HG03354 (cell line): ENCODE results near the gene BCL2L2.

Experiments used
- ATAC-seq: cut with Tn5 transposase; IDR thresholded peaks from one replicate; pipeline ENCODE4 v1.9.1; 2021; ENCODE audit warnings: mild to moderate bottlenecking; ENCODE audit not compliant: unreplicated experiment, poor library complexity, severe bottlenecking

The BCL2L2 gene

DNA sequence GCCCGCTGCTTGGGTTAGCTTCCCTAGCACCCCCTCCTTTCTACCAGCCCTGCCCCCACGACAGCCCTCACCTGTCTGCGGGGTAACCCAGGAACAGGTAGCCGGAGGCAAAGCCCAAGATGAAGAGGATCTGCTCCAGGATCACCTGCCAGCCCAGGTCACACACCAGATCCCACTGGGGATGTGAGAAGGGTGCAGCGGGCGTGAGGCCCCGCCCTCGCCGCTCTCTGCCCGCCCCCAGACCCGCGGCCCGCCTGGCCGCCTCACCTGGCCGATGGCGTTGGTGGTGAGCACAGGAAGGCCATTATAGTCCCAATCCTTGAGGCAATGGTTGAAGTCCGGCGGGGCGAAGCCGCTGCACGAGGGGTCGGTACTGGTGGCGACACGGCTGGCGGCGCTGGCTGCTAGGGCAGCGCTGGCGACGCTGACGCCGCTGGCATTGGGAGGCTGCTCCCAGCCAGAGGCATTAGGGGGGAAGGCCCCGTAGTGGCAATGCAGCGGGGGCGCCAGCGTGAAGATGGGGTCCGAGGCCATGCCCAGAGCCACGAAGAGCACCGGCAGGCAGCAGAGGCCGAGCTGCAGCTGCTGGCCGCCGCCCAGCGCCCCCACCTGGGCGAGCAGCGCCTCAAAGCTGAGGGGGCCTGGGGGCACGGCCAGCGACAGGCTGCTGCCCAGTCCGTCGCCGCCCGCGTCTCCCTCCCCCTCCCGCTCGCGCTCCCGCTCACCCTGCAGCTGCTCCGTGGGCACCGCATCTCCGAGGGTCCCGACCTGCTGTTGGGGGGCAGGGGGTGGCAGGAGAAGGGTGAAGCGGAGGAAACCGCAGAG lies 45.3 kb downstream of the BCL2L2 start:
- no peak for ATAC-seq

DNA sequence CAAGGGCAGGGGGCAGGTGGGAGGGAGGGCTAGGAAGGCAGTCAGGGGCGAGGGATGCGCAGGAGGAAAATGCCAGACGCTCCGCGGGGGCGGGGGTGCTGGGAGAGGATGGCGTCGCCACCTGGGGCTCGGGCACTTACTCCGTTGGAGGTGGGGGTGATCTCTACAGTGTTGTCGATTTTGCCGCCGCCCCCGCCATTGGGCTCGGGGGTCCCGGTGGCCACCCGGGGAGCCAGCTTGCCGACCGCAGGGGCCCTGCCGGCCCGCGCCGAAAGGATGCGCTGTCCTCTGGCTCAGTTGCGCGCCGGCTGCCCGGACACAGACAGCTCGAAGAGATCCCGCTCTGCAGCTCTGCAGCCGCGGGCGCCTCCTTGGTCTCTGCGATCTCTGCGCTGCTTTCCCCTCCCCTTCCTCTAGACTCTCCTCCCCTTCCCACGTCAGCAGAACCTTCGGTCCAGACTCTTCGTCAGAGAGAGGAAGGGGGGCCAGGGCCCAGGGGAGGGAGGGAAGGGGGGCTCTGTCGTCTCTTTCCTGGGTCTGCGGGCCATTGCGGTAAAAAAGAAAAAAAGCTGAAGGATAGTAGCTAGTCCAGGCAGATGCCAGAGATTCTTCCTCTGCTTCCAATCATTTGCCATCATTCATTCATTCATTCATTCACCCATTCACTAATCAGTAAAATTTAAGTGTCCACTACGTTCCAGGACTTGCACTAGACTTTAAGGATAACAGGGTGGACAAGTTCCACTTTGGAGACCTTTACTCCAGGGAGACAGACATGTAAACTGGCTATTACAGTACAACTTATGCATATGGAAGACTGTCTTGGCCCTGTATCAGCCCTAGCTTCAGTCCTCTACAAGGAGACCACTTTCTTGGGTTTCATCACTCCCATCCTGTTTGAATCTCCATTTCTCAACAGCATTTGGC lies 46.1 kb downstream of the BCL2L2 start, which contains the start of gene SLC22A17:
TSS of gene SLC22A17 (minus strand) at position 382 of the 927 bp plus-strand sequence.
- ATAC-seq = no peak

DNA sequence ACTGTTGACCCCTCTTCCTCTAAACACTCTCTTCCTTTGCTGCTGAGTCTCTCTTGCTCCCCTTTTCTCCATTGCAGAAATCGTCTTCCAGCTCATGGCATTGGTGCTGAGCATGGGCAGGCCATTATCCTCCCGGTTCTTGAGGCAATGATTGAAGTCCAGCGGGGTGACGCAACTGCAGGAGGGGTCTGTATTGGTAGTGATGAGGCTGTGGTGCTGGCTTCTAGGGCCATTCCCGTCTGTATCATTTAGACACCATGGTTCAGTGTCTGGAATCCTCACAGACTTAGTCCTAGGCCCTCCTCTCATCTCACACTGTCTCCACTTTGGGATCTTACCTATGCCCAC lies 46.8 kb downstream of the BCL2L2 start:
- ATAC-seq = no peak

DNA sequence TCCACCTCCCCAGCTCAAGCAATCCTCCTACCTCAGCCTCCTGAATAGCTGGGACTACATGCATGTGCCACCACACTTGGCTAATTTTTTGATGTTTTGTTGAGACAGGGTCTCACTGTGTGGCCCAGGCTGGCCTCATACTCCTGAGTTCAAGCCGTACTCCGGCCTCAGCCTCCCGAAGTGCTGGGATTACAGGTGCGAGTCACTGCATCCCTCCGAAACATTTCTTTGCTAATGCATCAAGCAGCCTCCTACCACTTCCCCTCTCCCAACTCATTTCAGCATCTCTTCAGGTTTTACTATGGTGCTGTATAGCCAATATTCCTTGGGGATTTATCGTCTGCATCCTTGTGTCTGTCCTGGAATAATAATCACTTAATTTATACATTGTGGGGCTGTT lies 48.4 kb downstream of the BCL2L2 start:
- ATAC-seq = no peak

DNA sequence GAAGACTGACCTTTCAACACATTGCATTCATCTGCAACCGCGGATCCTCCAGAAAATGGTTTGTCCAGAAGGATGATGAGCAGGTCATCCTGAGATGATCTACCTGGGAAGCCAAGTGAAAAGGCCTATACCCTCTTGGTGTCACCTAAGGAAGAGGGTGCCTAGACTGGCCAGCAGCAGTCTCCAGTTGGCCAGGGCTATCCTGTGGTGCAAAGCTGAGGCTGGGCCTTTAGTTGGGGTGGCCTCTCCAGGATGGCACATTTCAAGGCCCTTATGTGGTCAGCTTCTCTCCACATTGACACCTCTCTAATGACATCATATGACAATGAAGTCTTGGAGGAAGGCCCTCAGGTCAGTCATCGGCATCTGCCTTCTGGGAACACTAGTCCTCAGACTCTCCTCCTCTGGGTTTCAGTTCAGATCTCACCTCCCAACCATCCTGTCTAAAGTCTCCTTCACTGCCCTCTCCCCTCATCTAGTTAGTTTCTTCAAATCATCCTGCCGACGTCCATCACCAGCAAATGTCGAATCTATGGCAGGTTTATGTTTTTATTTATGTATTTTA lies 49.3 kb downstream of the BCL2L2 start:
- no peak for ATAC-seq

DNA sequence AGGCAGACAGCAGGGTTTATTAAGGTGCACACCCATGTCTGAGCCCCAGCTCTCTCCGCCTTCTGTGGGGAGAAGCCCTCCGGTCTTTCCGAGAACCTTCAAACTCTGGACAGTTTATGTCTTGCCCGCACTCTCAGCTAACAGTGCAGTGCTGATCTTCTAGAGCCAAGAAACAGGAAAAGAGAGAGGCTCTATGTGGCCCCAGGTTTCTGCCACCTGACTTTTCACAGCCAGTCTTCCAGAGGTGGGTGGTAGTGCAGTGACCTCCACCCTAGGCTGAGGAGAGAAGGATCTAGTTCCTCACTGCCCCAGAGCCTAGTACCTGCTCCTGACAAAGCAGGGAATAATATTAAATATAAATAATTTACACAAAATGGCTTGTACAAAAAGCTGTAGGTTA lies 50.0 kb downstream of the BCL2L2 start:
- no peak for ATAC-seq

DNA sequence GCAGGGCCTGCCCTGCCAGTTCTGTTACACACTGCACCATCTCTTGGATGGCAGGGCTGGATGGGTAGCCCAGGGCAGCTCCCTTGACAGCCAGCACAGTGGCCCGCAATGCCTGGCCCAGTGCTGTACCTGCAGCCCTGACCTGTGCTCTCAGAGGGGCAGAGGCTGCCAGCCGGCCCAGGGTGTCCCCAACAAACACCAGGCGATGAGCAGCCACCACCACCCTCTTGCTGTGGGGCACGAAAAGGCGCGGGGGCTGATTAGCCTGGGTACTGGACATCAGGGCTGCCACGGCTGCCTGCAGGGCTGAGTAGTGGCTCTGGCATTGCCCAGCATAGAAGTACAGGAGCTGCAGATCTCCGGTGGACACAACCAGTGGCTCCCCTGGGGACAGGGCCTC lies 50.6 kb downstream of the BCL2L2 start:
- ATAC-seq = no peak

DNA sequence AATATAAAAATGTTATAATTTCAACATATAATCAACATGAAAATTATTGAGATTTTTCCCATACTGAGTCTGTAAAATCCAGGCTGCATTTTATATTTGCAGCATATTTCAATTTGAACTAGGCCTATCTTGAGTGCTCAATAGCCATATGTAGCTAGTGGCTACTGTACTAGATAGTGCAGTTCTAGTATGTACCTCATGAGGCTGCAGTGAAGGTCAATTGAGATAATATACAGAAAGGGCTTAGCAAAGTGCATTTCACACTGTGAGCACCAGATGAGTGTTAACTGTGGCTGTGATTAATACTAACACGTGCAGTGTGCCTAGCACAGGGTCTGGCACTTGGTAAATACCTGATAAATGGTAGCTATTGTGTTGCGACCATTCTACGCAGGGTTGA lies 51.4 kb downstream of the BCL2L2 start:
- no peak for ATAC-seq

DNA sequence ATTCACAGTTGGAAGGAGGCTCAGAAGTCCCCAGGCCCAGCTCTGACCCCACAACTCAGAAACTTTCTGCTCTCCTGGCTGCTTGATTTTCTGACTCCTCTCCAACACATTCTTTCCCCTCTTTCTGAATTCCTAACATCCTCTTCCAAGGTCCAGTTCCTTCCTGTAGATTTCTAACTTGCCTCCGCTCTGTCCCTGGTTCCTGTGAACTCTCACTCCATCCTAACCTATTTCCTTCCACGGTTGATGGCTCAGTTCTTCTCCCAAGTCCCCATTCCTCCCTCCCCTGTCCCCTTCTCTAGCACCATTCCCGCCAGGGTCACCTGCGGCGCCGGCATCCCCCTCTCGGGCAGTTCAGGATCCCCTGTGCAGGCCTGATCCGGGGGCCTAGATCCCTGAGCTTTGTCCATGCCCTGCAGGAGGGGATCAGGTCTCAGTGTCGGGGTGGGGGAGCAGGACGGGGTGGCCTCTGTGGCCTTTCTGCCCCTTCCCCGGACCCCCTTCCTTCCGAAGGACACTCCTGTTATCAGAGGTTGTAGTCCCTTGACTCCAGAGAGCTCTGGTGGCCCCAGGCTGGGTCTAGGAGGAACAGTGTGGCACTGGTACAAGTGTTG lies 52.0 kb downstream of the BCL2L2 start:
- no peak for ATAC-seq

DNA sequence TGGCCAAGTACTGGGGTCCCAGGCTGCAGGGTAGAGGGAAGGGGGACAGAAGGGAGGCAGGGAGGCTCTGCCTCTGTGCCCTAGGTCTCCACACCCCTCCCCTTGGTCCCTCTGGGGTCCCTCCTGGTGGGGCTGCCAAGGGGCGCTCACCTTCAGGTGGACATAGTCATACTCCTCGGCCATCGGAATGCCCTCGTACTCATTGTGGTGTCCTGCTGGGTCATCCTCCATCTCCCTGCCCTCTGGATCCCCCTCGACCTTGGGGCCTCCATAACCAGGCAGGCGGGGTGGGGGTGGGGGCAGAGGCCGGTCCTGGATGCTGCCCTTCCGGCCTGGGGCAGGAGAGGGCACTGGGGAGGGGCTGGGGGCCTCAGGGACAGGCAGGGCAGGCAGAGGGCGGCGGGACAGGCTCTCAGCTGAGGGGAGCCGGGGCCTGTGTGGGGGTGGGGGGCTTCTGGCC lies 52.6 kb downstream of the BCL2L2 start:
- ATAC-seq = no peak

DNA sequence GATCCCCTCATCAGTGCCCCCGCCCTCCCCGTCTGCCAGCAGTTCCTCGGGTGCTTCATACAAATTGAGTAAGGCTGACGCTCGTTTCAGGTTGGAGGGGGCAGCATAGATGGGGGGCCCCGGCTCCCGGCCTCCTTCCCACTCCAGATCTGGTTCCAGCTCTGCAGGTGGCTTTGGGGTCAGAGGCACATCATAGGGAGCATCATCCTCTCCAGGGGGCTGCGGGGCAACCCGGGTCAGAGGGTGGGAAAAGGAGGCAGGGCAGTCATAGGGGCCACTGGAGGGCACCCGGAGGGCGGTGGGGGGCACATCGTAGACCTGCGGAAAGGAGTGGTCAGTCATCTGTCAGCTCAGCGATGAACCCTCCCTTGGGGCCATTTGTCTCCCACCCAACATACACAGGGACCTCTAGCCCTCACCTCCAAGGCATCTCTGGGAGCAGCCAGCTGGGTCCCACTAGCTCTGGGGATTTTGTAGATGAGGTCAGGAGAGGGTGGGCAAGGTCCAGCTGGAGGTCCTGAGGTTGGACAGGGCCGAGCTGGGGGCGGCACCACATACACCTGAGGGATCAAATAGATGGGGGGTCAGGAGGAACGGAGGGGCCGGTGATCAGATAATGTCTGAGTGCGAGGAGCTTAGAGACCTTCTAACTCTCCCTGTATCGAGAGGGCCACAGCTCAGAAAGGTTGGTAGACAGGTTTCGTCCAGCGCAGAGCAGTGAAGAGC lies 53.3 kb downstream of the BCL2L2 start:
- no peak for ATAC-seq

DNA sequence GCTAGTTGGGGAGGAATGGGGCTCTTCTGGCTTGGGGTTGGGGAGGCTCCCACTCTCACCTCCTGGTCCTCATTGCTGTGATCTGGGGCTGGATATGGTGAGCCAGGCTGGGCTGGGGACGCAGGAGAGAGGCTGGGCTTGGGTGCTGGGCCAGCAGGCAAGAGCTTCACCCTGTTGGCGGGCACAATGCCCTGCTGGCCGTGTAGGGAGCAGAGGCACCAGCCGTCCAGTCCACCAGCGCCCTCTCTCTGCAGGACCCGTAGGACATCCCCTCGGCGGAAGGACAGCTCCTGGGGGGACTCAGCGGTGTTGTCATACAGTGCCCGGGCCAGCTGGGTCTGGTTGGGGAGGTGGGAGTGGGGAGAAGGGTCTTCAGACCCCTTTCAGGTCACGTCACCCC lies 53.9 kb downstream of the BCL2L2 start:
- ATAC-seq = no peak

DNA sequence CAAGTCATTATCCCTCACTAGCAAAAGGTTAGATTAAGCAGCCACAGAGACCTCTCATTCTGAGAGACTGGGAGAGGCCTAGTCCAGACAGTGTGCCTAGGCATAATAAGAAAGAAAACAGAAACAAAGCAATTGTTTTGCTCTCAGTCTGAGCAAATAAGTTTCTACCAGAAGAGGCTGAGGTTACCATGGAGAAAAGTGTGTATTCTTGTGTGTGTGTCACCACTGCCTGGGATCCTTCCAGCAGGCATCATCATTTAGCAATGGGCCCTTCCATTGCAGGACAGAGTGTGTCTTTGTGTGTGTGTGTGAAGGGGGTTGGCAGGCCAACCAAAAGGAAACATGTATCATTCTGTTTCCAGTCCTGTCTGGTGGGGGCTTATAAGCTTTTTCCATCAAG lies 54.7 kb downstream of the BCL2L2 start:
- no peak for ATAC-seq
